ENCODE measurements around the gene TNFAIP1.

TNFAIP1 gene

DNA sequence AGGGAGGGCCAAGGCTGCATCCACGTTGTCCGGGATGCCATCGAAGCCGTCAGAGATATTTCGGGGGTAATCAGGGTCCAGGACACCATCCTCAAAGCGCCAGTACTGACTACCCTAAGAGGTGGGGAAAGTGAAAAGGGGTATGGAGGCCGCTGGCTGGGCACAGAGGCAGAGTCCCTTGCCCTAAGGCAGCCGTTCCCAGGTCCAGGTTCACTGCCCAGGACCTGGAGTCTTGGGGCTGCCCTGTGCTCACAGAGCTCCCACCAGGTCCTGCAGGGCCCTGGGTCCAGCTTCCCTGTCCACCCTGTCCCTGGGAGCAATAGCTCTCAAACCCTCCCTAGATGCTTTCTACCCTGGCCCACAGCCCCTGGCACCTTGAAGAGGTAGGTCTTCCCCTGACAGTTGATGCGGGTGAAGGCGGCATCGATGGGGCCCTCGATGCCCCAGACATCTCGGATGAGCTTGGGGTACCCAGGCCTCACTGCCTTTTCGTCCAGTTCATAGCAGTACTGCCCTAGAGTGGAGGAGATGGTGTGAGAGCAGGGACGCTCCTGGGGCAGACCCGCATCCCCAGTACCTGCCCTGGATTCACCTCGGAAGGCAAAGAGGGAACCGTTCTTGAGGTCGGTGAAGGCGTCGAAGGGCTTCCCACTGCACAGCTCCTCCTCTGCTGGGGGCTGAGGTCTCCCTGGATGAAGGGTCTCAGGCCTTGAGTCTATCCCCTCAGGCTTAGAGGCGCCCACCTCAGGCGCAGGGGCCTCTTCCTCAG lies 33.5 kb downstream of the TNFAIP1 start:
- TF ChIP-seq, protein P1, sequence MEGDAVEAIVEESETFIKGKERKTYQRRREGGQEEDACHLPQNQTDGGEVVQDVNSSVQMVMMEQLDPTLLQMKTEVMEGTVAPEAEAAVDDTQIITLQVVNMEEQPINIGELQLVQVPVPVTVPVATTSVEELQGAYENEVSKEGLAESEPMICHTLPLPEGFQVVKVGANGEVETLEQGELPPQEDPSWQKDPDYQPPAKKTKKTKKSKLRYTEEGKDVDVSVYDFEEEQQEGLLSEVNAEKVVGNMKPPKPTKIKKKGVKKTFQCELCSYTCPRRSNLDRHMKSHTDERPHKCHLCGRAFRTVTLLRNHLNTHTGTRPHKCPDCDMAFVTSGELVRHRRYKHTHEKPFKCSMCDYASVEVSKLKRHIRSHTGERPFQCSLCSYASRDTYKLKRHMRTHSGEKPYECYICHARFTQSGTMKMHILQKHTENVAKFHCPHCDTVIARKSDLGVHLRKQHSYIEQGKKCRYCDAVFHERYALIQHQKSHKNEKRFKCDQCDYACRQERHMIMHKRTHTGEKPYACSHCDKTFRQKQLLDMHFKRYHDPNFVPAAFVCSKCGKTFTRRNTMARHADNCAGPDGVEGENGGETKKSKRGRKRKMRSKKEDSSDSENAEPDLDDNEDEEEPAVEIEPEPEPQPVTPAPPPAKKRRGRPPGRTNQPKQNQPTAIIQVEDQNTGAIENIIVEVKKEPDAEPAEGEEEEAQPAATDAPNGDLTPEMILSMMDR (IDR thresholded peaks at IDR 0.05; ENCODE audit: low read depth, low read length): no peak
- DNase-seq (ENCODE audit: extremely low read depth, low read depth): no peak

DNA sequence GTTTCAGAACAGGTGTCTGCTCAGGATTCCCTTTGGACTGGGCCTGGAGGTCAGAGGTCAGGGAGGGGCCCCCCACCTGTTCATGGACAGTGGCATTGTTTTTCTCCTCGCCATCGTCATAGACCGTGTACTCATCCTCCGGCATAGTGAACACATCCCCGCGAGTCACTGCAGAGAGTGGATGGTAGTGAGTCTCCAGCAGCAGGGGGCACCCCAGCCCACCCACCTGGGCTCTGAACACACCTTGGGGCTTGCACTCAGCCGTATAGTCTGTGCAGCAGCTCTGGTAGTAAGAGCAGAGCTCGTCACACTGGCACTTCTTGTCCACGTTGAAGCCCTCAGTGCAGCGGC lies 34.1 kb downstream of the TNFAIP1 start:
- TF ChIP-seq, protein P1 (IDR thresholded peaks at IDR 0.05; ENCODE audit: low read depth, low read length): no peak
- DNase-seq (ENCODE audit: extremely low read depth, low read depth): no peak

DNA sequence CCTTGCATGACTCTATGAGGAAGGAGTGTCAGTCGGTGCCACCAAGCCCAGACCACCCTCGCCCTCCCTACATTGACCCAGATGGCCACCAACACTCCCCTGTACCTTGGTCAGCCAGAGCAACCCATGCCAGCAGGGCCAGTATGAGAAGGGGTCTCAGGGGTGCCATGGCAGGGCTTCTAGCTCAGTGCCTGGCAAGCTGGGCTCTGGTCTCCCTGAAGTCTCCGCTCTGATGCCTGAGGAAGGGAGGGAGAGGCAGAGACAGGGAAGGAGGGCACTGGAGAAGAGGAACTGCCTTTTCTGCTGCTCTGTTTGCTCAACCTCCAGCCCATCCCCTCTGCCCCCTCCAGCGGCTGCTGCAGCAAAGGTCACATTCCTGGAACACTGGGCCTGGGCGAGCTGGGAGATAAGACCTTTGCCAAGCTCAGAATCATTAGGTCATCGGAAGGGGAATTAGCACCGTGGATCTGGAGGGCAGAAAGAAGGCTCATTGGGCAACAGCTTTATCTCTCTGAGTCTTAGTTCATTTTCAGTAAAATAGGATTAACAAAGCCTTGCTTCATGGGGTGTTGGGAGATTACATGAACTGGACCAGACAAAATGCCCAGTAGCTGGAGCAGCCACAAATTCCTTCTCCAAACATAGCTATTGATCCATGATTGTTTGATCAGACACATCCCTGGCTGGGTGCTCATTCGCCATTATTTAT lies 34.6 kb downstream of the TNFAIP1 start, which contains the start of gene VTN:
TSS of gene VTN (minus strand) at position 273 of the 709 bp plus-strand sequence. CDS start at position 169, 104 bp downstream.
- DNase-seq (ENCODE audit: extremely low read depth, low read depth): no peak
- TF ChIP-seq, protein P1 (IDR thresholded peaks at IDR 0.05; ENCODE audit: low read depth, low read length): peak; percentile 1

DNA sequence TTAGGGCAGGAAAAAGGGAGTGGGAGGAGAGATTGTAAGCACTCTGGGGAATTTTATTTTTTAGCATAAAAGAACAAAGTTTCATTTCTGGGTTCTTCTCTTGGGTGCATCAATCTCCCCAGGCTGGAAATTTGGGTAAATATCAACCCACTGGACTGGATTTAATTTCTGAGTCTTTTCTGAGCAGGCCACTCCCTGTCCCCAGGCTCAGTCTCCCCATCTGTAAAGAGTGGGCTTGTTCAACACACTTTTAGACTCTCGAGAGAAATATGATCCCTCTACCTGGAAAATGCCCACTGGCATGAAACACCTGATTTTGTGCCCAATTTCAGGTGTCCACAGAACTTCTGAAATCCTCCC lies 35.2 kb downstream of the TNFAIP1 start:
- TF ChIP-seq, protein P1 (IDR thresholded peaks at IDR 0.05; ENCODE audit: low read depth, low read length): no peak
- DNase-seq (ENCODE audit: extremely low read depth, low read depth): no peak

DNA sequence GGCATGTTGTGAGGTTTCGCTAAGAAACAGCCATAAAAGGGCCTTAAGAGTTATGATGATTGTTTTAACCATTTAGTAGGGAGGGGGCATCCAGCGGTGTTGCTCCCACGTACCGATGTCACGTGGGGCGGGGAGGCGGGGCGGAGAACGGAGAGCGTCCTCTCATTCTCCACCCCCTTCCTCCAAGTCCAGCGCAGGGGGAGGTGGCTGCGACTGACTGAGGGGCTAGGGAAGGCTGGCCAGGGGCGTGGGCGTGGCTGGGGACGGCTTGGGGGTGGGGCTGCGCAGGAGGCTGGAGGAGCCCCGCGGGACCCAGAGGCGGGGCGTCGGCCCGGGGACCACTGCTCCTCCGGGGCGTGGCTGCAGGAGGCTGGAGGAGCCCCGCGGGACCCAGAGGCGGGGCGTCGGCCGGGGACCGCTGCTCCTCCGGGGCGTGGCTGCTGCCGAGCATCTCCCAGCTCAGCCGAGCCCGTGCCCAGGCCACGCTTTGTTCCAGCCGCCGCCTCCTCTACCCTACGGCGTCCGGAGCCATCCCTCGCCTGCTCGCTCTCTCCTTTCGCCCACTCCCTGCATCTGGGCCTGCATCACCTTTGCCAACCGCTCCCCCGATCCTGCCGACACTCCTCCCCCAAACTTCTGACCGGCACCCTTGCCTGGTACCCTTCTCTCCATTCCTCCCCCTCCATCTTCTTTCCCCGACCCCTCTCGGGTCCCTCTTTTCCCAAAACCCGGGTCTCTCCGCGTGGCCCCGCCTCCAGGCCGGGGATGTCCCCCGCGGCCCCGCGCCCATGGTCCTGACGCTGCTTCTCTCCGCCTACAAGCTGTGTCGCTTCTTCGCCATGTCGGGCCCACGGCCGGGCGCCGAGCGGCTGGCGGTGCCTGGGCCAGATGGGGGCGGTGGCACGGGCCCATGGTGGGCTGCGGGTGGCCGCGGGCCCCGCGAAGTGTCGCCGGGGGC lies 36.0 kb downstream of the TNFAIP1 start, which contains the start of gene SARM1:
TSS of gene SARM1 (plus strand) at position 450 of the 958 bp plus-strand sequence. CDS start at position 789, 339 bp downstream.
- TF ChIP-seq, protein P1 (IDR thresholded peaks at IDR 0.05; ENCODE audit: low read depth, low read length): no peak
- peak; percentile 69 for DNase-seq (ENCODE audit: extremely low read depth, low read depth)

DNA sequence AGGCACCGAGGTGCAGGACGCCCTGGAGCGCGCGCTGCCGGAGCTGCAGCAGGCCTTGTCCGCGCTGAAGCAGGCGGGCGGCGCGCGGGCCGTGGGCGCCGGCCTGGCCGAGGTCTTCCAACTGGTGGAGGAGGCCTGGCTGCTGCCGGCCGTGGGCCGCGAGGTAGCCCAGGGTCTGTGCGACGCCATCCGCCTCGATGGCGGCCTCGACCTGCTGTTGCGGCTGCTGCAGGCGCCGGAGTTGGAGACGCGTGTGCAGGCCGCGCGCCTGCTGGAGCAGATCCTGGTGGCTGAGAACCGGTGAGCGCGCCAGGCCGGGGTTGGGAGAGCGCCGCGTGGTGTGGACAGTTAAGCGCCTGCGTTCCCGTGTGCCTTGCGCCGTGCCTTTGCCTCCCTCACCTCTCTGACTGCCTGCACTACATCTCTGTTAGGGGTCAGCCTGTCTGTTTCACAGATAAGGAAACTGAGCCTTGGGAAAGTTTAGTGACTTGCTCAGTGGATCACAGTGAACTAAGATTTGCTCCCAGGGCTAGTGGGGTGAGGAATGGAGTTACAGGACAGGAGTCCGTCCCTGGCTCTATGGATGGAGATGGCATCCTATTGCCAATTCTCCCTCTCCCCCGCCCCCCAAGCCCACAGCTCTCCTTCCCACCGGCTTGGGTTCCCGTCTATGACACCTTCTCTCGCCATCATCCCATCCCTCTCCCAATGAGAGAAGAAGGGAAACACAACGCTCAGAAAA lies 36.8 kb downstream of the TNFAIP1 start:
- TF ChIP-seq, protein P1 (IDR thresholded peaks at IDR 0.05; ENCODE audit: low read depth, low read length): no peak

More for the DNA sequence above, 36.8 kb downstream of the TNFAIP1 start:
- no peak for DNase-seq (ENCODE audit: extremely low read depth, low read depth)
